Measurements from ENCODE around the gene PTH1R.

PTH1R gene

DNA sequence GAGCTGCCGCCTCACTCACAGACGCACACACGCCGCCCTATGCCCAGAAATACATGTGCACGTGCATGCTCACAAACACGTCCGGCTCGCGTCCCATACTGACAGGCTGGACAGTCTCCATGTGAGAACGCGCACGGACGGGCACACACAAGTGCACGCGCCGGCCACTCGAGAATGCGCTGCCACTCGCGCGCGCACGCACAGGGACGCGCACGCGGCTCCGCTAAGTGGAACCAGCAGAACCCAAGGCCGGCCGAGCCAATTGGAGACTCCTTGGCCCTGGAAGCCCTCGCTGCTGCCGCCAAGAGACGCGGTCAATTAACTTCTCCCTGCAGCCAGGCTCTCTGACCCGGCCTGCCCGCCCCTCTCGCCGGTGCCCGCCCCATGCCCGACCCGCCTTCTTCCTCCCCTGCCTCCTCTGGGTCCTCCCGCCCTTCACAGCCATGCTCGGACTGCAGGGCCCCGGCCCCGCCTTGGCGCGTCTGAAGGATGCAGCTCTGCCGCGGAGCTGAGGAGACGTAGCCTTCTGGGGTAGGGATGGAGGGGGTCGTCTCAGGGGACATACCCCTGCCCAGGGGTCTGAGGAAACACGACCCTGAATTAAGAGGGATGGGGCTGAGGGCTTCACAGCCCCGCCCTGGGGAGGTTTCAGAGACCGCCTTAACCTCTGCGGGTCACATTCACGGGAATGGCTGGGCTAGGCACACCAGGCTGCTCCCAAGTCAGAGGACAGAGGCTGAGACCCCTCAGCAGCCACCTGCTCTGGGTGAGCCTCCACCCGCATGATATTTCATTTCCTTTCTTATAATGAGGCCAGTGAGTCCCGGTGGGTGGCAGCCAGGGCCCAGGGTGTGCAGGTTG is 15.0 kb downstream of the PTH1R start:
- DNase-seq: peak; percentile 84
- in situ Hi-C loops (cut with HindIII; ENCODE audit: low pct_ligation_motif_present, low pct_unique_long_range_greater_than_20kb, low sequenced_read_pairs): no loop called here

DNA sequence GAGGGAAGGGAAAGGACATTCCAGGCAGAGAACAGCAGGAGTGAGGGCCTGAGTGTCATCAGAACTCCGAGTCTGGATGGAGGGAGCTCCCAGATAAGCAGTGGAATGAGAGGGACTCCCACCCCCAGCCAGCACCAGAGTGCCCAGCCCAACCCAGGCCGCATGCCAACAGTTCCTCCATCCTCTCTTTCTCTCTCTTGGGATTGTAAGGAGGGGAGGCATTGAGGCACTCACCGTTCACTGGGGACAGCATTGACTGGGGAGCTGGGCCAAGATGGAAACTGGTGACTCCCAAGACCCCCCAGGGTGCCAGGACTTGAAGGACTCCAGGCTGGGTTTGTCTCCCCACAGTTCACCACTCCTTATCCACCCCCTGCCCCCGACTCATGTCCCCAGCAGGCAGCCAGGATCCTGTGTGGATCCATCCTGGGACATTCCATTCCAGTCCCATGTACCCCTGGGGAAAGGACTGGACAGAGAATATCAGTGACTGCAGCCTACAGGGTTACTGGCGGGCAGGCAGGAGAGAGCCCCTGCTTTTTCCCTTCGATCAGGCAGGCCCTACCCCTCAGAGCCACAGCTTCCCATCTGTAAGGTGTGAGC is 15.7 kb downstream of the PTH1R start:
- in situ Hi-C loops (cut with HindIII; ENCODE audit: low pct_ligation_motif_present, low pct_unique_long_range_greater_than_20kb, low sequenced_read_pairs): no loop called here
- DNase-seq: no peak

DNA sequence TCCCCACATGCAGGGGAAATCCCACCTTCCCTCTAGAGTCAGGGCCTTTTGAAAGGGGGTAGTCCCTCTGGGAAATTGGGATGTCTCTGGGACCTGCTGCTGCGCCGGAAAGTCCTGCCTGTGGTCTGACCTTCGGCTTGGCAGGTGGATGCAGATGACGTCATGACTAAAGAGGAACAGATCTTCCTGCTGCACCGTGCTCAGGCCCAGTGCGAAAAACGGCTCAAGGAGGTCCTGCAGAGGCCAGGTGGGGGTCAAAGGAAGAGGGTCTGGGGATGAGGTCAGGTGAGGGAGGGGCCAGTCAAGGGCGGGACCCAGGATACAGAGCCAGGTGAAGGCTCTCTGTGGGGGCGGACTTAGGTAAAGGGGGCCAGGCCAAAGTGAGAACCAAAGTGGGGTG is 16.2 kb downstream of the PTH1R start:
- DNase-seq: no peak
- in situ Hi-C loops (cut with HindIII; ENCODE audit: low pct_ligation_motif_present, low pct_unique_long_range_greater_than_20kb, low sequenced_read_pairs): no loop called here

DNA sequence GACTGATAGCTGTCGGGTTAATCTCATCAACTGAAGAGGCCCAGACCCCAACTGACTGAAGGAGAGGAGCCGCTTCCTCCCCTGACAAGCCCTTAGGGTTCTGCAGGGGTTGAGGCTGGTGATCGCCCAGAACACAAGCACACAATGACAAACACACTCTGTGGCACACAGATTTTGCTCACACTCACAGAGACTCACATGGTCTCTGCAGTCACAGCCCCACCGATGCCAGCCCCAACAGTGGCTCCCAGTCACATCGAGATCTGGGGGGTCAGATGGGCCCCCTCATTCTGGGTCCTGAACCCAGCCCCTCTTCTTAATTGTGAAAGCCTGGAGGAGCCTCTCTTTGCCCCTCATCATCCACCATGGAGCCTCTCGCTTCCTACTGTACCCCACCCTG is 16.7 kb downstream of the PTH1R start:
- in situ Hi-C loops (cut with HindIII; ENCODE audit: low pct_ligation_motif_present, low pct_unique_long_range_greater_than_20kb, low sequenced_read_pairs): no loop called here
- no peak for DNase-seq

DNA sequence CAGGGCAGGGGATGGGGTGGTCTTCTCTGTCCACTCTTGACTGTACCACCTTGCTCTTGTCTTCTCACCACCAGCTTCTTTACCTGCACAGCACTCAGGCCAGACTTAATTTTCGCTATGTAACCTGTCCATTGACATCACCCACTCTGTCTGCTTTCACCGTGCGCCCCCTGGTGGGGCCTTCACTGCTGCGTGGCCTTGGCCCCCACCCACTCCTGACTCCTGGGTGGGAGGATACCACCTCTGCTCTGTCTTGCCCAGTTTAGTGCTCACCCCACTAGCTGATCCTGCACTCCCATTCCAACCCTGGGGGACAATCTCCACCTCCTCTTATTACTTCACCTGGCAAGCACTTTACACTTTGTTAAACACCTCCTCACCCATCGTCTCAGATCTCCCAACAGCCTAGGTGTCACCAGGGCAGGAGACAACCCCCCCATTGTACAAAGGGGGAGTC is 17.7 kb downstream of the PTH1R start:
- DNase-seq: peak; percentile 65
- in situ Hi-C loops (cut with HindIII; ENCODE audit: low pct_ligation_motif_present, low pct_unique_long_range_greater_than_20kb, low sequenced_read_pairs): no loop called here

DNA sequence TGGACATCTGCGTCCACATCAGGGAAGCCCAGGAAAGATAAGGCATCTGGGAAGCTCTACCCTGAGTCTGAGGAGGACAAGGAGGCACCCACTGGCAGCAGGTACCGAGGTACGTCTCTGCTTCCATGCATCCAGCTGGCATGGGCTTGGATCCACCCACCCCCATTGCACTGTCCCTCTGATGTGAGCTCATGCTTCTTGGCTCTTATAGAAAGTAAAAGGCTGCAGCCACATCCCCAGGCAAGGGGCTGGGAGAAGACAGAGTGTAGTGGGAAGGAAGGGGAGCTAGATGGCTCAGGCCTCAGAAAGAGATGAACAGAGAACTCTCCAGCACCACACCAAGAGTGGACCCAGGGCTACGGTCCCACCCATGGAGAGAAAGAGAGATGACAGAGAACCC is 18.2 kb downstream of the PTH1R start:
- no peak for DNase-seq
- in situ Hi-C loops (cut with HindIII; ENCODE audit: low pct_ligation_motif_present, low pct_unique_long_range_greater_than_20kb, low sequenced_read_pairs): no loop called here

DNA sequence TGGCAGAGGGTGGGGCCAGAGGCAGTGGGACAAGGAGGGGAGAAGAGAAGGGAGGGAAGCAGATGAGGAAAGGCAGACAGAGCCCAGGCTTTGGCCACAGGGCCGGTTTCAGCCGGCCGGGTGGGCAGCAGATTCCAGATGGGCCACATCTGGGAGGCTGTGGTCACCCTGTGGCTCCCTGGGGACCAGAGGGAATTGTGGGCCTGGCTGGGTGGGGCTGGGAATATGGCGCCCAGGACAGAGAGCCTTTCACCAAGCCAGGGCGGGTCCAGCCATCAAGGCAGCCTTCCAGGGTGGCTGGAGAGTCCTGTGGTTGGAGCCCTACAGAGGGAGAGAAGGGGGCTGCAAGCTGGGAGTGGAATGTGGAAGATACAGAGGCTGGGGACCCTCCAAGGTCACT is 18.9 kb downstream of the PTH1R start:
- in situ Hi-C loops (cut with HindIII; ENCODE audit: low pct_ligation_motif_present, low pct_unique_long_range_greater_than_20kb, low sequenced_read_pairs): no loop called here
- DNase-seq: no peak

DNA sequence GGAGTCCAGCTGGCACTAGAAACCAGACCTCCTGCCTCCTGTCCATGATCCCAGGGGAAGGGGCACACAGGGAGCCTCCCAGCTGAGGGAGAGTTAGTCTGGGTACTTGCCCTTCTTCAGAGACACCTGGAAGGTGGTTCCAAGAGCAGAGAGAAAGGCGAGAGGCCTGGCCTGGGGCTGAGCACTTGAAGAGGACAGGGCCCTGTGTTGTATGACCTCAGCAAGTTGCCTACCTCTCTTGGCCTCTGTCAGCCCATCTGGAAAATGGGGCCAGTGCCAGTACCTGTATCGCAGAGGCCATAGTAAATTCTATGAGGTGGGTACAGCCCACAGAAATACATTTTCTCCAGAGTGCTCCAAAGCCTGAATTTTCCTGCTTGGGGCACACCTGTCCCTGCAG is 19.5 kb downstream of the PTH1R start:
- in situ Hi-C loops (cut with HindIII; ENCODE audit: low pct_ligation_motif_present, low pct_unique_long_range_greater_than_20kb, low sequenced_read_pairs): no loop called here

DNA sequence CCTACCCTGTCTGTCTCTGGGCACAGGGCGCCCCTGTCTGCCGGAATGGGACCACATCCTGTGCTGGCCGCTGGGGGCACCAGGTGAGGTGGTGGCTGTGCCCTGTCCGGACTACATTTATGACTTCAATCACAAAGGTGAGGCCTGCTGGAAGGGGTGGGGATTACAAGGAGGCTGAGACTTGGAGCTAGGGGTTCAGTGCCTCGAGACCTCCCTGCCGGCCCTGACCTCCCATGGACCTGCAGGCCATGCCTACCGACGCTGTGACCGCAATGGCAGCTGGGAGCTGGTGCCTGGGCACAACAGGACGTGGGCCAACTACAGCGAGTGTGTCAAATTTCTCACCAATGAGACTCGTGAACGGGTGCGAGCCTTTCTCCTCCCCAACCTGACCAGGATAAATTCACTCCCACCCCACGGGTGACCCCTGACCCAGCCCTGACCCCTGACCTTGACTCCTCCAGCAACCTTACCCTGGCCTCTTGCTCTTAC is 20.4 kb downstream of the PTH1R start:
- in situ Hi-C loops (cut with HindIII; ENCODE audit: low pct_ligation_motif_present, low pct_unique_long_range_greater_than_20kb, low sequenced_read_pairs): no loop called here
- DNase-seq: no peak

More for the DNA sequence above, 19.5 kb downstream of the PTH1R start:
- no peak for DNase-seq

DNA sequence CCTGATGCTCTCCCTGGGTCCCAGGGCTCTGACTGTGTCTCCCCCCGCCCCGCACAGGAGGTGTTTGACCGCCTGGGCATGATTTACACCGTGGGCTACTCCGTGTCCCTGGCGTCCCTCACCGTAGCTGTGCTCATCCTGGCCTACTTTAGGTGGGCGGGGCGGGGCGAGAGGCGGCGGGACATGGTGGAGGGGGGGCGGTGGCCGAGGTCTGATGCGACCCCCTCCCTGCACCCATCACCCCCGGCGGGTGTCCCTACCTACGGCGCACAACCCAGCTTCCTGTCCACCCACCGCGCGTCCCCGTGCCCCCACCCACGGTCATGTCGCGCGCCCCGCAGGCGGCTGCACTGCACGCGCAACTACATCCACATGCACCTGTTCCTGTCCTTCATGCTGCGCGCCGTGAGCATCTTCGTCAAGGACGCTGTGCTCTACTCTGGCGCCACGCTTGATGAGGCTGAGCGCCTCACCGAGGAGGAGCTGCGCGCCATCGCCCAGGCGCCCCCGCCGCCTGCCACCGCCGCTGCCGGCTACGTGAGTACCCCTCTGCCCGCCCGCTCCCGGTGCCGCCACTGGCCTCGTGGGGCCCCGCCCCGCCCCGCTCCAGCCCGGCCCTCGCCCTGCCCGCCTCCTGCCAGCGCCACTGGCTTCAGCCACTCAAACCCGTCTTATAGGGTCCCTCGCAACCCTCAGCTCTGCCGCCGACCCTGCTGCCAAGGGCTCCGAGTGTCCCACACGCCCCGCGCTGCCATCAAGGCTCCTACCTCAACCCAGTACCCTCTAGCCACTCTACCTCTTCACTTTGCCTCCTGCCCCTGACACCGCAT is 21.0 kb downstream of the PTH1R start:
- in situ Hi-C loops (cut with HindIII; ENCODE audit: low pct_ligation_motif_present, low pct_unique_long_range_greater_than_20kb, low sequenced_read_pairs): no loop called here
- DNase-seq: no peak

DNA sequence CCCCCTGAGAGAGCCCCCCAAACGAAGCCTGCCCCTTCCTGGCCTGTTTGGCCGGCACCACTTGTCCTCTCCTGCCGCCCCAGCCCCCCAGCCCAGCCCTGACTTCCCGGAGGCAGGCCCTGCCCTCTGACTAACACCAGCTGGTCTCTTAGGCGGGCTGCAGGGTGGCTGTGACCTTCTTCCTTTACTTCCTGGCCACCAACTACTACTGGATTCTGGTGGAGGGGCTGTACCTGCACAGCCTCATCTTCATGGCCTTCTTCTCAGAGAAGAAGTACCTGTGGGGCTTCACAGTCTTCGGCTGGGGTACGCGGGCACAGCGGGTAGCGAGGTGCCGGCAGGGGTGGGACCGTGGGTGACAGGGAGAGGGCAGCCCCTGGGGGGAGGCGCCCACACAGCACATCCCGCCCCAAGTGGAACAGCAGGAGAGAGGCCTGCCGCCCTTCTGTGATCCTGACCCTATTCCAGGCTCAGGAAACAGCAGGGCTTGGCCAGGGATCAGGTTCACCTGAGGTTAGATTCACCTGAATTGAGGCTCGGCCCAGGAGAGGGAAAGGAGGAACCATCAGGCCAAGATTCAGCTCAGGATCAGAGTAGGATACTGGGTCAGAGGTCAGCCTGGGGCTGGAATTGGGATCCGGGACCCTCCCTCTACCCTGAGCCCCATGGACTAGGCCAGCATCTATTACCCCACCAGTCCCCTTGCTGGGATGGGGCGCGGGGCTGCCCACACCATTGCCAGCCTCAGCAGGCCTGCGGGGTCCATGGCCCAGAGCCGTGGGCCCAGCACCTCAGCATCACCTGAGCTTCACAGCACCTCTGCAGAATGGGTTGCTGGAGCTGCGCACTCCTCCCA is 21.9 kb downstream of the PTH1R start:
- in situ Hi-C loops (cut with HindIII; ENCODE audit: low pct_ligation_motif_present, low pct_unique_long_range_greater_than_20kb, low sequenced_read_pairs): no loop called here
- no peak for DNase-seq

DNA sequence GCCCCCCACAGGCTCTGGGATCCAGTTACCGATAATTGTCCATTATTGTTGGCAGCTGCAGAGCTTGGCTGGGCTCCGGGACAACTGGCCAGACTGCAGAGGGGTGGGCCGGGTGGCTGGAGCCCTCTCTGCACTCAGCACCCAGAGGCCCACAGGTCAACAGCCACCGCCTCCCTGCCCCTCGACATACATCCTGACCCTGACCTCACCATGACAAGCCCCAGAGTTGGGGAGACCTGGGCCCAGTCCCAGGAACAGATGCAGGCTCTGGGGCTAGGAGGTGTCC is 22.4 kb downstream of the PTH1R start:
- no peak for DNase-seq
- in situ Hi-C loops (cut with HindIII; ENCODE audit: low pct_ligation_motif_present, low pct_unique_long_range_greater_than_20kb, low sequenced_read_pairs): no loop called here

DNA sequence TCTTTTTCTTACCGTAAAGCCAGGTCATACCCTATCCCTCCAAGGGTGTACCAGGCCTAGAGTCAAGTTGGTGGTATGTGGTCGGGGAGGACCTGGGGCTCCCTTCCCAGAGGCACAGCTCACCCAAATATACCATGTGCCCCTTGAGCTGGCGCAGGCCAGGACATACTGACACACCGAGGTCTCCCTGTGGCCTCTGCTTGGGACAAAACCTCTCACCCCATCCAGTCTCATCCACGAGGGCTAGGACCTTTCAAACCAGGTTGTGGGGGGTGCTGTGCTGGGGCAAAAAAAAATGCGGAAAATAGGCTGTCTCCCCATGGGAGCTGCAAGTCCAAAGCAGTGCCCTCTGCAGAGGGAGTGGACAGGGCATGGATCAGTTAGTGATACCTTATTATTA is 22.8 kb downstream of the PTH1R start:
- no peak for DNase-seq
- in situ Hi-C loops (cut with HindIII; ENCODE audit: low pct_ligation_motif_present, low pct_unique_long_range_greater_than_20kb, low sequenced_read_pairs): no loop called here

DNA sequence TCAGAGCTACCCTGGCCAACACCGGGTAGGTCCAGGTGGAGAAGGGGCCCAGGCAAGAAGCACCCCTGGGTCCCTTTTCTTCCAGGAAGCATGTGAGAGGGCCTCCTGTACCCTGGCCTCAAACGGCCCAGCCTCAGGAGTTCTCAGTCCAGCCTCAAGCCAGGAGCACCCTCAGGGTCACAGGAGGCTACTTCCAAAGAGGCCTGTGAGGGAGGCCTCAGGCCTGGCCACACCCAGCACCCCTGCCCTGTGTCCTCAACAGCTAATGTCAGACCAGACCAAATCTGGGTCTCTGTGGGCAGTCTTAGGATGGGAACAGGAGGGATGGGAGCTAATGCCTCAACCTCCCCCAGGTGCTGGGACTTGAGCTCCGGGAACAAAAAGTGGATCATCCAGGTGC is 23.5 kb downstream of the PTH1R start:
- in situ Hi-C loops (cut with HindIII; ENCODE audit: low pct_ligation_motif_present, low pct_unique_long_range_greater_than_20kb, low sequenced_read_pairs): no loop called here

DNA sequence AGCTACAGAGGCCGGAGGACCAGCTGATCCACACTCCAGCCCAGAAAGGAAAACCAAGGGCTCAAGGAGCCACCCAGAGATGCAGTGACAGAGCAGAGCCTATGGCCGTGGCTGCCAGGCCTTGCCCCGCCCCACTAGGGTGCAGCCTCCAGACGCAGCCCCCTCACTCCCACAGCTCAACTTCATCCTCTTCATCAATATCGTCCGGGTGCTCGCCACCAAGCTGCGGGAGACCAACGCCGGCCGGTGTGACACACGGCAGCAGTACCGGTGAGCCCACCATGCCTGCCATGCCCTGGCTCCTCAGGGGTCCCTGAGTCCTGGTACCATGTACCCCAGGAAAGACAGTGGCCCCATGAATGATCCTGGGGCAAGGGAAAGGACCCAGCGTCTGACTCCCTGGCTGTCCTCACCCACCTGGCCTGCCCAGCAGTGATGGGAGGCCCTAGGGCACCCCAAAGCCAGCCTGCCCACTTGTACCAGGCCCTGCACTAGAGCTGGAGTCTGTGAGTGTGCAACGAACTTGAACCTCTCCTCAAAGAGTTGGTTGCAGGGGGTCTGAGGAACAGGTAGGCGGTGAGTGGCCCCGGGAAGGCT is 24.2 kb downstream of the PTH1R start:
- no peak for DNase-seq
- in situ Hi-C loops (cut with HindIII; ENCODE audit: low pct_ligation_motif_present, low pct_unique_long_range_greater_than_20kb, low sequenced_read_pairs): no loop called here

More for the DNA sequence above, 23.5 kb downstream of the PTH1R start:
- no peak for DNase-seq

DNA sequence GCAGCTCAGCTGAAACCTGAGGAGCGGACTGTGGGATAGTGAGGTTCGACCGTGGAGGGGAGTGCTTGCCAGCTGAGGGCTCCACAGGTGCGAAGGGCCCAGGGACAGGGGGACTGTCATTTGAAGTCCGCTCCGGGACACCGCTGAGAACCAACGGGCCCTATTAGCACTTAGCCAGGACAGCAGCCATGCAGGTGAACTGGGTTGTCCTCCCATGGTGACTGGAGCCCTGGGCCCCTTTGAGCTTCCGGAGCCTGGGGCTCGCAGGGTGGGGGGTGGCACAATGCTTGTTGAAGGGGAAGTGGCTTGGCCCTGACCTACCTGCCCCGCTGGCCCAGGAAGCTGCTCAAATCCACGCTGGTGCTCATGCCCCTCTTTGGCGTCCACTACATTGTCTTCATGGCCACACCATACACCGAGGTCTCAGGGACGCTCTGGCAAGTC is 24.7 kb downstream of the PTH1R start:
- DNase-seq: no peak
- in situ Hi-C loops (cut with HindIII; ENCODE audit: low pct_ligation_motif_present, low pct_unique_long_range_greater_than_20kb, low sequenced_read_pairs): no loop called here

DNA sequence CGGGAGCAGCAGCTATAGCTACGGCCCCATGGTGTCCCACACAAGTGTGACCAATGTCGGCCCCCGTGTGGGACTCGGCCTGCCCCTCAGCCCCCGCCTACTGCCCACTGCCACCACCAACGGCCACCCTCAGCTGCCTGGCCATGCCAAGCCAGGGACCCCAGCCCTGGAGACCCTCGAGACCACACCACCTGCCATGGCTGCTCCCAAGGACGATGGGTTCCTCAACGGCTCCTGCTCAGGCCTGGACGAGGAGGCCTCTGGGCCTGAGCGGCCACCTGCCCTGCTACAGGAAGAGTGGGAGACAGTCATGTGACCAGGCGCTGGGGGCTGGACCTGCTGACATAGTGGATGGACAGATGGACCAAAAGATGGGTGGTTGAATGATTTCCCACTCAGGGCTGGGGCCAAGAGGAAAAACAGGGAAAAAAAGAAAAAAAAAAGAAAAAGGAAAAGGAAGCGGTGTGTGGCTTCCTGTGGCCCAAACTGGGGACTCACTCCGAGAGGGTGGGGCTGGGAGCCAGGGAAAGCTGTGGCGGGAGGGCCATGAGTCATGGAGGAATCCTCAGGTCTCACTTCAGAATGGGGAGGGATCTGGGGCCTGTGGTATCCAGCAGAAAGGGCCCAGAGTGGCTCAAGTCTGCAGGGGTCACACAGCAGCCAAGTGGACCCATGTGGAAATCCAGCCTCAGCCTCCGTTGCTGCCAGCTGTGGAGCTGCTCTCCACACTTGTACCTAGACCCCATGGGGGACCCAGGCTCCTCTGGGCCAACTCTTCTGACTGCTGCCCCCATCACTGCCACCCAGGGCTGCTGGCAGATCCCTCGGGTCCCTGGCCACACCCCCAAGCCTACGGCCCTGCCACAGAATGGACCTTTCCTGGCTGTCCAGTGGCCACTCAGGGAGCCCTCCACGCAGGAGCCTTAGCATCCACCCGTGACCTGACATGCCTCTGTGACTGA is 26.1 kb downstream of the PTH1R start:
- in situ Hi-C loops (cut with HindIII; ENCODE audit: low pct_ligation_motif_present, low pct_unique_long_range_greater_than_20kb, low sequenced_read_pairs): no loop called here
- DNase-seq: peak; percentile 42
